HEK293 (cell line): ENCODE results near the gene EXT2.

ENCODE experiments used
- CTCF ChIA-PET: fragments of 350-600 bp; formaldehyde crosslinking; extraction: SDS; loops from one replicate; lab custom pipeline; 2021; ENCODE audit warnings: antibody characterized with exemption; lab: Yijun Ruan, JAX
- POLR2A ChIA-PET: fragments of 300-600 bp; formaldehyde crosslinking; extraction: SDS; loops from one replicate; lab custom pipeline; 2020; ENCODE audit warnings: antibody characterized with exemption, inconsistent platforms; lab: Yijun Ruan, JAX
- H3K27ac ChIP-seq: fragments of 200-500 bp; sonication (Bioruptor generic); 2 replicates; pipeline ENCODE4 v1.5.1; 2014; ENCODE audit warnings: low read depth, low read length, control low read depth, inconsistent platforms; ENCODE audit errors: extremely low read depth
- H3K36me3 ChIP-seq, 2 experiments: fragments of 200-500 bp in 1 of 2; sonication (Bioruptor generic) in 1 of 2; 1 replicate in 1 of 2; 2 replicates in 1 of 2; pipeline ENCODE4 v1.5.1; 2014 to 2017; ENCODE audit warnings: inconsistent platforms in 2 of 2, low read length in 2 of 2; ENCODE audit not compliant: control insufficient read depth in 2 of 2, insufficient read depth in 1 of 2
- H3K4me1 ChIP-seq: fragments of 200-500 bp; sonication (Bioruptor generic); 2 replicates; pipeline ENCODE4 v1.5.1; 2014; ENCODE audit warnings: mild to moderate bottlenecking, low read length, inconsistent platforms; ENCODE audit not compliant: control insufficient read depth, insufficient read depth
- H3K4me3 ChIP-seq: 2 replicates; pipeline ENCODE4 v1.5.1; 2011; ENCODE audit warnings: low read depth, mild to moderate bottlenecking, control low read depth, low read length, moderate library complexity
- H3K9me3 ChIP-seq: fragments of 200-500 bp; sonication (Bioruptor generic); 2 replicates; pipeline ENCODE4 v1.5.1; 2014; ENCODE audit warnings: low read depth, low read length, inconsistent platforms; ENCODE audit not compliant: control insufficient read depth, insufficient read depth
- KLF8 ChIP-seq: fragments of 450-650 bp; formaldehyde crosslinking; IDR thresholded peaks from 2 replicates; pipeline ENCODE4 v1.5.1; 2016; ENCODE audit warnings: missing biosample characterization, missing genetic modification characterization
- MZF1 ChIP-seq: fragments of 450-650 bp; formaldehyde crosslinking; IDR thresholded peaks from 2 replicates; pipeline ENCODE4 v1.5.1; 2017; ENCODE audit warnings: missing biosample characterization, missing genetic modification characterization, borderline replicate concordance
- PRDM2 ChIP-seq: fragments of 450-650 bp; formaldehyde crosslinking; IDR thresholded peaks from 2 replicates; pipeline ENCODE4 v1.5.1; 2016; ENCODE audit warnings: missing biosample characterization, missing genetic modification characterization, borderline replicate concordance
- RBAK ChIP-seq: fragments of 450-650 bp; formaldehyde crosslinking; IDR thresholded peaks from 2 replicates; pipeline ENCODE4 v1.5.1; 2016; ENCODE audit warnings: missing biosample characterization, missing genetic modification characterization
- SETDB1 ChIP-seq: IDR thresholded peaks from one replicate; pipeline ENCODE4 v1.6.1; 2017; ENCODE audit warnings: mild to moderate bottlenecking, low read length, moderate library complexity, mixed read lengths; ENCODE audit not compliant: insufficient read length
- ZBTB11 ChIP-seq: fragments of 450-650 bp; formaldehyde crosslinking; conservative IDR thresholded peaks from 2 replicates; pipeline ENCODE4 v1.5.1; 2016; ENCODE audit warnings: low read depth, missing biosample characterization, missing genetic modification characterization
- ZBTB49 ChIP-seq: fragments of 450-650 bp; formaldehyde crosslinking; IDR thresholded peaks from 2 replicates; pipeline ENCODE4 v1.5.1; 2016; ENCODE audit warnings: missing biosample characterization, missing genetic modification characterization, low read depth
- ZNF133 ChIP-seq: fragments of 450-650 bp; formaldehyde crosslinking; IDR thresholded peaks from 2 replicates; pipeline ENCODE4 v1.5.1; 2016; ENCODE audit warnings: missing biosample characterization, missing genetic modification characterization
- ZNF138 ChIP-seq: fragments of 450-650 bp; formaldehyde crosslinking; IDR thresholded peaks from 2 replicates; pipeline ENCODE4 v1.5.1; 2016; ENCODE audit warnings: missing biosample characterization, missing genetic modification characterization, borderline replicate concordance
- ZNF146 ChIP-seq: fragments of 450-650 bp; formaldehyde crosslinking; IDR thresholded peaks from 2 replicates; pipeline ENCODE4 v1.5.1; 2016; ENCODE audit warnings: missing biosample characterization, missing genetic modification characterization
- ZNF174 ChIP-seq: fragments of 450-650 bp; formaldehyde crosslinking; IDR thresholded peaks from 2 replicates; pipeline ENCODE4 v1.5.0; 2017; ENCODE audit warnings: missing biosample characterization, mild to moderate bottlenecking, missing genetic modification characterization
- ZNF558 ChIP-seq: fragments of 450-650 bp; formaldehyde crosslinking; IDR thresholded peaks from 2 replicates; pipeline ENCODE4 v1.5.1; 2016; ENCODE audit warnings: missing biosample characterization, missing genetic modification characterization
- ZNF658 ChIP-seq: fragments of 450-650 bp; formaldehyde crosslinking; IDR thresholded peaks from 2 replicates; pipeline ENCODE4; 2016; ENCODE audit warnings: missing biosample characterization, missing genetic modification characterization
- ZNF692 ChIP-seq: fragments of 450-650 bp; formaldehyde crosslinking; IDR thresholded peaks from 2 replicates; pipeline ENCODE4 v1.5.1; 2016; ENCODE audit warnings: missing biosample characterization, missing genetic modification characterization
- ZNF792 ChIP-seq: fragments of 450-650 bp; formaldehyde crosslinking; IDR thresholded peaks from 2 replicates; pipeline ENCODE4 v1.5.1; 2016; ENCODE audit warnings: missing biosample characterization, missing genetic modification characterization
- TF ChIP-seq, protein P1 (sequence below): fragments of 450-650 bp; formaldehyde crosslinking; IDR thresholded peaks from 2 replicates; pipeline ENCODE4 v1.5.1; 2016; ENCODE audit warnings: missing biosample characterization, missing genetic modification characterization
- TF ChIP-seq, protein P2 (sequence below): fragments of 450-650 bp; formaldehyde crosslinking; IDR thresholded peaks from 2 replicates; pipeline ENCODE4 v1.5.1; 2017; ENCODE audit warnings: missing biosample characterization, mild to moderate bottlenecking, missing genetic modification characterization, moderate library complexity

EXT2 gene

GRCh38 chr11:44286268-44286880 is 190.9 kb downstream of the EXT2 start (continued):
- TF ChIP-seq ZNF133 (tag by site-specific recombination) (no peak), ZNF138 (no peak), SETDB1 (no peak), PRDM2 (tag by site-specific recombination) (no peak)
- TF ChIP-seq, all 188 proteins: peak for 5

DNA sequence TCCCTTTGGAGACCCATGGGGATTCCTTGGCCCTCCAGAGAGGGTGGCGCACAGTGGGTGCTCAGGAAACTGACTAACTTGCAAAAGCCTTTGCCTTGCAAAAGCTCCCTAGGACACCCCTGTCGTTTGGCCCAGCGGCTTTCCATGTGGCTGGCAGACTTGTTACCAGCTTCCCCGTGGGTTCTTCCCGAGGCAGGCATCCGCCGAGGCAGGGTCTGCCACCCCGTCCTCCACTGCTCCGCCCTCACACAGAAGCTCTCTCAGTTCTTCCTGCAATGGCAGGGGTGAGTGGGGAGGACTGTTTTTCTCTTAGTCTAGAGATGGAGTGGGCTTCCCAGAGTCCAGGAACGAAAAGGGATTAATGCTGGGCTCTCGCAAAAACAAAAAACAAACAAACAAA is 191.4 kb downstream of the EXT2 start:
- no peak overlapping the region for H3K4me3 ChIP-seq
- no peaks in the 10 kb centered on the region for H3K4me1 ChIP-seq
- H3K27ac ChIP-seq: no peak overlapping the region
- H3K9me3 ChIP-seq: no peaks in the 10 kb centered on the region
- ChIA-PET POLR2A (no interaction called here), CTCF (interaction anchor here (0.7 to 3.7 kb wide), 15 partner anchors 14 to 331 kb away, joined by 3 to 29 read pairs (median 4); no protein-coding TSS in a partner anchor)
- H3K36me3 ChIP-seq: no peaks in the 10 kb centered on the region
- TF ChIP-seq, protein P1, sequence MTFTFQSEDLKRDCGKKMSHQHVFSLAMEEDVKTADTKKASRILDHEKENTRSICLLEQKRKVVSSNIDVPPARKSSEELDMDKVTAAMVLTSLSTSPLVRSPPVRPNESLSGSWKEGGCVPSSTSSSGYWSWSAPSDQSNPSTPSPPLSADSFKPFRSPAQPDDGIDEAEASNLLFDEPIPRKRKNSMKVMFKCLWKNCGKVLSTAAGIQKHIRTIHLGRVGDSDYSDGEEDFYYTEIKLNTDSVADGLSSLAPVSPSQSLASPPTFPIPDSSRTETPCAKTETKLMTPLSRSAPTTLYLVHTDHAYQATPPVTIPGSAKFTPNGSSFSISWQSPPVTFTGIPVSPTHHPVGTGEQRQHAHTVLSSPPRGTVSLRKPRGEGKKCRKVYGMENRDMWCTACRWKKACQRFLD (tag by site-specific recombination): no peak
- TF ChIP-seq ZNF692 (tag by site-specific recombination) (no peak), ZBTB11 (tag by site-specific recombination) (no peak), KLF8 (tag by site-specific recombination) (no peak), ZNF792 (tag by site-specific recombination) (no peak), ZNF174 (no peak), RBAK (tag by site-specific recombination) (no peak), ZNF658 (tag by site-specific recombination) (no peak), MZF1 (tag by site-specific recombination) (no peak), ZNF146 (tag by site-specific recombination) (no peak), ZNF558 (no peak), ZBTB49 (tag by site-specific recombination) (no peak), ZNF138 (no peak)
- TF ChIP-seq, protein P2, sequence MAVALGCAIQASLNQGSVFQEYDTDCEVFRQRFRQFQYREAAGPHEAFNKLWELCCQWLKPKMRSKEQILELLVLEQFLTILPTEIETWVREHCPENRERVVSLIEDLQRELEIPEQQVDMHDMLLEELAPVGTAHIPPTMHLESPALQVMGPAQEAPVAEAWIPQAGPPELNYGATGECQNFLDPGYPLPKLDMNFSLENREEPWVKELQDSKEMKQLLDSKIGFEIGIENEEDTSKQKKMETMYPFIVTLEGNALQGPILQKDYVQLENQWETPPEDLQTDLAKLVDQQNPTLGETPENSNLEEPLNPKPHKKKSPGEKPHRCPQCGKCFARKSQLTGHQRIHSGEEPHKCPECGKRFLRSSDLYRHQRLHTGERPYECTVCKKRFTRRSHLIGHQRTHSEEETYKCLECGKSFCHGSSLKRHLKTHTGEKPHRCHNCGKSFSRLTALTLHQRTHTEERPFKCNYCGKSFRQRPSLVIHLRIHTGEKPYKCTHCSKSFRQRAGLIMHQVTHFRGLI: no peak
